Measurements from ENCODE around the gene TMPRSS13.

Gene TMPRSS13

DNA sequence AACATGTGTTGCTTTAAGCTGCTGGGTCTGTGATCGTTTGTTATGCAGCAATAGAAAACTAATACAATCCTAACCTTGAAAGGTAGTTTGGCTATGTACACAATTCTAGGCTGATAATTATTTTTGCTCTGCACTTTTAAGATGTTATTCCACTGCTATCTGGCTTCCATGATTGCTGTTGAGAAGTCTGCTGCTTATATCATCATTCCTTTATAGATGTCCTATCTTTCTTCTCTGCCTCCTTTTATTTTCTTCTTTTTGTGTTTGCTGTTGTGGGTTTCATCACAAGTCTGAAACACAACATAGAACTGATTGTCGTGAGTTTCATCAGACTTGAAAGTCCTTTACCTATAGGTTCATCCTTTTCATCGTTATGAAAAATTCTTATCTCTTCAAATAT is 76.9 kb downstream of the TMPRSS13 start:
- DNase-seq (ENCODE audit: low spot score): no peak

DNA sequence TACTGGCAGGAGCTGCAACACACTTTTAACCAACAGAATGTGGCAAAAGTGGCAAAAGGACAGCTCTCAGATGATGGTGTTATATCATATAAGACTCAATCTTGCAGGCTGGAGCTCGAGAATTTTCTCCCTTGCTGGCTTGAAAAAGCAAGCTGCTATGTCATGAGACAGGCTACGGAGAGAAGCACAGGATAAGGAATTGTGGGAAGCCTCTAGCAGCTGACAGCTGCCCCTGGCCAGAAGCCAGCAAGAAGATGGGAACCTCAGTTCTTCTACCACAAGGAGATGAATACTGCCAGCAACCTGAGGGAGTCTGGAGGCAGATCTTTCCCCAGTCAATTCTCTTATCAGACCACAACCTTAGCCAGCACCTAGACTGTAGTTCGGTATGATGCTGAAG is 77.3 kb downstream of the TMPRSS13 start:
- DNase-seq (ENCODE audit: low spot score): no peak

DNA sequence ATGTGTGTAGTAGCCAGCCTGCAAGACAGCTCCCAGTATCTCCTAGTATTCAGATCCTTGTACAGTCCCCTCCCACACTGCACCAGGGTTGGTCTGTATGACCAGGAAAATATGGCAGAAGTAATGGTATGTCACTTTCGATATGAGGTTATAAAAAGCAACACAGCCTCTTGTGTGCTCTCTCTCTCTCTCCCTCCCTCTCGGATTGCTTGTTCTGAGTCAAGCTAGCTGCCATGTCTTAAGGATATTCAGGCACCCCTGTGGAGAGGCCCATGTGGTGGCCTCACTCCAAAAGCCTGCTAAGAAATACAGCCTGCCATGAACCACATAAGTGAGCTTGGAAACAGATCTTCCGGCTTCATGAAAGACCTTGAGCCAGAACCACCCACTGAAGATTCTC is 78.1 kb downstream of the TMPRSS13 start:
- DNase-seq (ENCODE audit: low spot score): no peak
